HG02678 (cell line): Measurements from ENCODE around the gene ZCCHC3.

Experiments
- ATAC-seq: cut with Tn5 transposase; IDR thresholded peaks from one replicate; pipeline ENCODE4 v1.9.1; 2021; ENCODE audit warnings: mild to moderate bottlenecking, moderate library complexity; ENCODE audit not compliant: unreplicated experiment

The ZCCHC3 gene

GRCh38 chr20:278607-279571 is 18.5 kb upstream of the ZCCHC3 start:
- ATAC-seq = no peak

DNA sequence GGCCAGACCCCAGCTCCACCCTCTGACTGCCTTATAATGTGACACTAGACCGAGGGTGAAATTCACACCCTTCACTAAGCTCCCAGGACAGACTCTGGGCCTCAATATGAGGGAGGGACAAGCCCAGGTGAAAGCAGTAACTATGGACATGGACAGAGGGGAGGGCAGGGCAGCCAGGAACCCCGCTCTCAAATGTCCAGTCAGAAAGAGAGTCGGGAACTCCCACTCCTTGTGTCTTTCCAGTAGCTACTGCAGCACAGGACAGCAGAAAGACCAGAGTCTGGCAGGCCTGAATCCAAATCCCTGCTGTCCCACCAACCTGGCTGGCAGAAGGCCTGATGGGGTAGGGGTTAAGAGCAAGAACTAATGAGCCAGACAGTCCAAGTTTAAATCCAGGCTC is 13.2 kb upstream of the ZCCHC3 start:
- ATAC-seq = no peak

- ATAC-seq = no peak
Observed at GRCh38 chr20:286508-286907, 10.9 kb upstream of the ZCCHC3 start.

- ATAC-seq = no peak
Observed at GRCh38 chr20:288956-289692, 8.2 kb upstream of the ZCCHC3 start.

DNA sequence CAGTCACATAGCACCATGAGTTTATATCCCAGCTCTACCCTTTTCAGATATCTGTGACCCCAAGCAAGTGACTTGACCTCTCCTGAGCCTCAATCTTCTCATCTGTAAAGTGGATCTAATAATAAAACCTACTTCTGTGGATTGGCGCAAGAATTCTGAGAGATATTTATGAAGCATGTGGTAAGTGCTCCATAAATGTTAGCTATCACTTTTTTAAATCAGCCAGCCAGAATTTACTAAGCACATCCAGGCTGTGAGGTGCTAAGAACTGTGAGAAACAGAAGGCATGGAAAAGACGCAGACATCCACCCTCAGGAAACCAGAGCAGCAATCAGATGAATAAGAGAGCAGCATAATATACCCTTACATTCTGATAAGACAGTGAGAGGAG is 7.7 kb upstream of the ZCCHC3 start:
- ATAC-seq = no peak

DNA sequence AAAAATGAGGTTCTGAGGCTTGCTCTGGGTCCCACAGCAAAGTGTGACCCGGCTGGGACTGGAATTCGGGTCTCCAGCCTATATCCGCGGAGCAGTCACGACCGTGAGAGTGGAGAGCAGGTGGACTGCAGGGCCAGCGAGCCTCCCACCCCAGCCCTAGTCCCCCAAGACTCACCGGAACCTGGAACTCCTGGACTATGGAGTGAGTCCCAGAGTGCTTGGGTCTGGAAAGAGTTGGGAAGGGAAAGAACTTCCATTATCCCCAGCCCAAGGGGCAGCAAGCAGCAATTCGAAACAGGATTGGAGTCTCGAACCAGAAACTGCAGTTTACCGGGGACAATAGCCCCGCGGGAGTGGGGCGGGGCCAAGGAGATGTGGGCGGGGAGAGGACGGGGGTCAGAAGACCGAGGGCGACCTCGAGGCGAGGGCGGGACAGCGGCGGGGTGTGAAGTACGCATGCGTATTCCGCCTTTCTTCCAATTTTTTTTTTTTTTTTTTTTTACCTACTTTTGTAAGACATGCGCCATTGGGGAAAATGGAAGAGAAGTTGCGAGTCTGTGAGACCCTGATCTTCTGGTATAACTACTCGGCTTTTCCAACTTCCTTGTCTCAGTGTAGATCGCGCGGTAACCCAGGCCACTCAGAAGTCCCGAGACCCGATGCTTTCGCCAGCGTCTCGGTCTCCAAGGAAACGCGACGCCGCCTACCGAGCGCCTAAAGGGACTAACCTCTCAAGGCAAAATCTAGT is 7.1 kb upstream of the ZCCHC3 start, which contains the start of gene C20orf96:
Gene C20orf96, minus strand, starts transcription at position 667 of the 748 bp plus-strand sequence. Its CDS starts 140 bp downstream, at position 527.
- peak; percentile 90 for ATAC-seq

- no peak for ATAC-seq
Observed at GRCh38 chr20:294602-295001, 2.8 kb upstream of the ZCCHC3 start.

GRCh38 chr20:295804-296203 is 1.6 kb upstream of the ZCCHC3 start:
- ATAC-seq = no peak

DNA sequence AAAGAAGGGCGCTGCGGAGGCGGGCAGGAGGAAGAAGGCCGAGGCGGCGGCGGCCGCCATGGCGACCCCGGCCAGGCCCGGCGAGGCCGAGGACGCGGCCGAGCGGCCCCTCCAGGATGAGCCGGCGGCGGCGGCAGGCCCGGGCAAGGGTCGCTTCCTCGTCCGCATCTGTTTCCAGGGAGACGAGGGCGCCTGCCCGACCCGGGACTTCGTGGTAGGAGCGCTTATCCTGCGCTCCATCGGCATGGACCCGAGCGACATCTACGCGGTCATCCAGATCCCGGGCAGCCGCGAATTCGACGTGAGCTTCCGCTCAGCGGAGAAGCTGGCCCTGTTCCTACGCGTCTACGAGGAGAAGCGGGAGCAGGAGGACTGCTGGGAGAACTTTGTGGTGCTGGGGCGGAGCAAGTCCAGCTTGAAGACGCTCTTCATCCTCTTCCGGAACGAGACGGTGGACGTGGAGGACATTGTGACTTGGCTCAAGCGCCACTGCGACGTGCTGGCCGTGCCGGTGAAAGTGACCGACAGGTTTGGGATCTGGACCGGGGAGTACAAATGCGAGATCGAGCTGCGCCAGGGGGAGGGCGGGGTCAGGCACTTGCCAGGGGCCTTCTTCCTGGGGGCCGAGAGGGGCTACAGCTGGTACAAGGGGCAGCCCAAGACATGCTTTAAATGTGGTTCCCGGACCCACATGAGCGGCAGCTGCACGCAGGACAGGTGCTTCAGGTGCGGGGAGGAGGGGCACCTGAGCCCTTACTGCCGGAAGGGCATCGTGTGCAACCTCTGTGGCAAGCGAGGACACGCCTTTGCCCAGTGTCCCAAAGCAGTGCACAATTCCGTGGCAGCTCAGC is 780 bp downstream of the ZCCHC3 start:
- ATAC-seq = peak; percentile 24

DNA sequence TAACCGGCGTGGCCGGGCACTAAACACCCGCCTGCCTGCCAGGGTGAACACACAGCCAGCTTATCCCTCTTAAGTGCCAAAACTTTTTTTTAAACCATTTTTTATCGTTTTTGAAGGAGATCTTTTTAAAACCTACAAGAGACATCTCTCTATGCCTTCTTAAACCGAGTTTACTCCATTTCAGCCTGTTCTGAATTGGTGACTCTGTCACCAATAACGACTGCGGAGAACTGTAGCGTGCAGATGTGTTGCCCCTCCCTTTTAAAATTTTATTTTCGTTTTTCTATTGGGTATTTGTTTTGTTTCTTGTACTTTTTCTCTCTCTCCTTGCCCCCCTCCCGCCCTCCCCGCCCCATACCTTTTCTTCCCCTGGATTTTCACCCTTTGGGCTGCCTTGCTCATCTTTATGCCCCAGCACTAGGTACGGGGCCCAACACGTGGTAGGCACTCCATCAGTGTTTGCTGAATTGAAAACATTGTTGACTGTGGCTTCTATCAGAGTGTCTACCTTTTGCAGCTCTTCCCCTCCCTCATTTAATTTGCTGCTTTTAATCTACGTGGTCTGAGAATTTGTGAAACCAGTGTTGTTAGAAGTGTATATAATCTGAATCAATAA is 1.5 kb downstream of the ZCCHC3 start:
- ATAC-seq = no peak

- no peak for ATAC-seq
Observed at GRCh38 chr20:300345-300990, 3.1 kb downstream of the ZCCHC3 start.

- ATAC-seq = no peak
Observed at GRCh38 chr20:301886-302848, 4.8 kb downstream of the ZCCHC3 start.

DNA sequence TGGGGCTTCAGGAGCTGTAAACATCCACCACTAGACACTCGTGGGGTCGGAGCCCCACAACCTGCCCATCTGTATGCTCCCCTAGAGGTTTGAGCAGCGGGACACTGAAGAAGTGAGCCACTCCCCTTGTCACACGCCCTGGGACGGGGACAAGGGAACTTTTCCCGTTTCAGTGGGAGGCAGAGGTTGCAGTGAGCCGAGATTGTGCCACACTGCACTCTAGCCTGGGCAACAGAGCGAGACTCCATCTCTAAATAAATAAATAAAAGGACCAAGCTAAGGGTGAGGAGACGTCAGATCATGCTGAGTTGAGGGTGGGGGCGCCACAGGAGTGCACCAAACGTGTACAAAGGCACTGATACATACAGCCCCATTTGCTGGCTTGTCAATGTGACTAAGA is 8.4 kb downstream of the ZCCHC3 start:
- ATAC-seq = no peak

GRCh38 chr20:308427-309038 is 11.2 kb downstream of the ZCCHC3 start:
- no peak for ATAC-seq

GRCh38 chr20:309306-309840 is 12.0 kb downstream of the ZCCHC3 start:
- no peak for ATAC-seq

DNA sequence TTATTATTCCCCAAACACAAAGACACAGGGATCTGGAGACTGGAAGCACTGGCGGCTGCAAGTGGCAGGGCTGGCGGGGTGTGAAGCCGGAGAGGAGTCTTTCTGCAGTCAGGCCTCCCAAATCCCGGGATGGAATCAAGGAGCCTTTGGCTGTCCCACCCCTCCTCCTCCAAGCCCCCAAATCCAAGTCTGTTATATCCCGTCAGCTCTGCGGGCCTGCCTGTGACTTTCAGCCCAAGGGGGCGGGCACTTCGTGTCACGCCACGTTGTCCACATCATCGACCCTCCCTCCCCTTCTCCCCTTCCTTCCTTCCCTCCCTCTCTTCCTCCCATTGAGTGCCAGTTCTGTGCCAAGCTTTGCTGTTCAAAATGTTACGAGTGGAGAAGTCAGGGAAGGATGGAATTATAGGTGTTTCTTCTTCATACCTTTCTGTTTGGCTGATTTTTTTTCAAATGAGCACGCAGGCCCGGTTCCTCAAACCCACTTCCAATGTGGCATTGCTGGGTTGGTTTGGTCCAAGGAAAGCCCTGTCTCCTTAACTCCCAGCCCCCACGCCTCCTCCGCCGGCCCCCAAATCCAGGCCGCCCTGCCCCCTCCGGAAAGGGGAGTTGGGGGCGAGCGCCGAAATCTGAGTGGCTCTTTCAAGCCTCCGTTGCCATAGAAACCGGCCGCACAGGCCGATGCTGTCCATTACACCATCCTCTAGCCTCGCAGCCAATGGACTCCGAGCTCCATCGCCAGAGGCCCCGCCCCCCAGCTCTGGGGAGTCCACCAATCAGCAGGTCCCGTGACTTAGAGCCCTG is 12.7 kb downstream of the ZCCHC3 start:
- ATAC-seq = peak; percentile 99

DNA sequence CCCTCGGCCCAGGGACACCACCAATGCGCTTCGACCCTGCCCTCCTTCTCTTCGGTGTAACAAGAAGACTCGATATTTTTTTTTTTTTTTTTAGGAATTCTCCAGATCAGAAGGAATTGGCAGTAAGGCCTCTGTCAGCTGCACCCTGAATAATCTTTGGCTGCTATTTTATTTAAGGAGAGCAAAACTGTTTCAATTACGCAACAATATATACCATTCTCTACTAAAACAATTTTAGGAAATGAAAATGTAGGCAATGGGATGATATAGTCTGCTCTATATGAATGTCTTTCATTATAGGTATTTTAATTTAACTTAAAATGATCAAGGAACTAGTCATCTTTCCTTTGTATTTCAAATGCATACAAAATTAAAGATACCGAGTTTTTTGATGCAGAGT is 13.3 kb downstream of the ZCCHC3 start:
- no peak for ATAC-seq
